ENCODE data around the gene OR2A5. TPM values are rescaled to one million over a fixed set of nuclear protein-coding genes. Genes with fewer than 3 reads are reported as not detected.

Gene OR2A5
- total and polyA plus RNA-seq, 2 donors (not counting 1 experiment from before 2014, with no cell fraction given), result not detected

- Histone ChIP-seq H3K36me3 (ENCODE audit: control insufficient read depth, insufficient read depth, low read length) (no peaks in the 10 kb centered on the region), H2AFZ (ENCODE audit: low read length) (no peak overlapping the region), H3K9ac (ENCODE audit: insufficient read depth, low read length) (no peak overlapping the region), H3K4me2 (ENCODE audit: extremely low read depth, insufficient read depth, low read length) (no peak overlapping the region), H3K4me1 (ENCODE audit: control insufficient read depth, extremely low read depth, insufficient read depth, low read length) (no peaks in the 10 kb centered on the region), H3K27me3 (ENCODE audit: control insufficient read depth, insufficient read depth, low read length) (no peaks in the 10 kb centered on the region), H3K4me3 (replicated peaks in 1 of 4; ENCODE audit: control extremely low read depth in 1 of 4, insufficient read depth in 1 of 4, low read depth in 3 of 4, low read length in 4 of 4) (no peak overlapping the region), H4K20me1 (ENCODE audit: control insufficient read depth, extremely low read depth, insufficient read depth, low read length) (no peaks in the 10 kb centered on the region), H3K27ac (ENCODE audit: insufficient read depth, low read length) (no peak overlapping the region), H3K9me3 (ENCODE audit: control insufficient read depth, insufficient read depth, low read depth, low read length) (no peaks in the 10 kb centered on the region), H3K79me2 (ENCODE audit: control insufficient read depth, insufficient read depth, low read length) (no peaks in the 10 kb centered on the region)
- no peak for DNase-seq (ENCODE audit: low read depth in 2 of 2)
- TF ChIP-seq EZH2 (IDR thresholded peaks at IDR 0.05; ENCODE audit: low read length, missing control alignments), result no peak
Observed at GRCh38 chr7:144028547-144028946, 20.2 kb upstream of the OR2A5 start.

GRCh38 chr7:144032516-144032915, 16.2 kb upstream of the OR2A5 start:
- H4K20me1 ChIP-seq (ENCODE audit: control insufficient read depth, extremely low read depth, insufficient read depth, low read length), result no peaks in the 10 kb centered on the region
- no peak overlapping the region for H3K4me3 ChIP-seq (replicated peaks in 1 of 4; ENCODE audit: control extremely low read depth in 1 of 4, insufficient read depth in 1 of 4, low read depth in 3 of 4, low read length in 4 of 4)
- no peak for TF ChIP-seq CTCF (conservative IDR thresholded peaks at IDR 0.05 in 1 of 2, IDR thresholded peaks at IDR 0.05 in 1 of 2; ENCODE audit: low read depth in 1 of 2, low read length in 2 of 2)
- TF ChIP-seq EZH2 (IDR thresholded peaks at IDR 0.05; ENCODE audit: low read length, missing control alignments), result no peak
- H3K79me2 ChIP-seq (ENCODE audit: control insufficient read depth, insufficient read depth, low read length), result no peaks in the 10 kb centered on the region
- no peaks in the 10 kb centered on the region for H3K4me1 ChIP-seq (ENCODE audit: control insufficient read depth, extremely low read depth, insufficient read depth, low read length)
- H3K27me3 ChIP-seq (ENCODE audit: control insufficient read depth, insufficient read depth, low read length), result no peaks in the 10 kb centered on the region
- no peak for DNase-seq (ENCODE audit: low read depth in 2 of 2)
- no peak overlapping the region for H3K4me2 ChIP-seq (ENCODE audit: extremely low read depth, insufficient read depth, low read length)
- no peak overlapping the region for H3K27ac ChIP-seq (ENCODE audit: insufficient read depth, low read length)
- no peak overlapping the region for H2AFZ ChIP-seq (ENCODE audit: low read length)
- H3K9ac ChIP-seq (ENCODE audit: insufficient read depth, low read length), result no peak overlapping the region
- H3K9me3 ChIP-seq (ENCODE audit: control insufficient read depth, insufficient read depth, low read depth, low read length), result no peaks in the 10 kb centered on the region
- no peaks in the 10 kb centered on the region for H3K36me3 ChIP-seq (ENCODE audit: control insufficient read depth, insufficient read depth, low read length)

GRCh38 chr7:144032985-144033709, 15.6 kb upstream of the OR2A5 start:
- Histone ChIP-seq H3K9me3 (ENCODE audit: control insufficient read depth, insufficient read depth, low read depth, low read length) (no peaks in the 10 kb centered on the region), H3K27me3 (ENCODE audit: control insufficient read depth, insufficient read depth, low read length) (no peaks in the 10 kb centered on the region), H4K20me1 (ENCODE audit: control insufficient read depth, extremely low read depth, insufficient read depth, low read length) (no peaks in the 10 kb centered on the region), H3K4me3 (replicated peaks in 1 of 4; ENCODE audit: control extremely low read depth in 1 of 4, insufficient read depth in 1 of 4, low read depth in 3 of 4, low read length in 4 of 4) (no peak overlapping the region), H3K4me1 (ENCODE audit: control insufficient read depth, extremely low read depth, insufficient read depth, low read length) (no peaks in the 10 kb centered on the region), H3K27ac (ENCODE audit: insufficient read depth, low read length) (no peak overlapping the region), H3K79me2 (ENCODE audit: control insufficient read depth, insufficient read depth, low read length) (no peaks in the 10 kb centered on the region), H3K36me3 (ENCODE audit: control insufficient read depth, insufficient read depth, low read length) (no peaks in the 10 kb centered on the region), H3K9ac (ENCODE audit: insufficient read depth, low read length) (no peak overlapping the region), H3K4me2 (ENCODE audit: extremely low read depth, insufficient read depth, low read length) (no peak overlapping the region), H2AFZ (ENCODE audit: low read length) (no peak overlapping the region)
- DNase-seq (ENCODE audit: low read depth in 2 of 2), result no peak
- no peak for TF ChIP-seq CTCF (conservative IDR thresholded peaks at IDR 0.05 in 1 of 2, IDR thresholded peaks at IDR 0.05 in 1 of 2; ENCODE audit: low read depth in 1 of 2, low read length in 2 of 2)
- TF ChIP-seq EZH2 (IDR thresholded peaks at IDR 0.05; ENCODE audit: low read length, missing control alignments), result no peak

Data from fibroblast of lung (primary cell).